ENCODE results near the gene RPLP2.
A peak's percentile ranks its signal among the peaks of the same experiment; 100 is the strongest.

The RPLP2 gene

DNA sequence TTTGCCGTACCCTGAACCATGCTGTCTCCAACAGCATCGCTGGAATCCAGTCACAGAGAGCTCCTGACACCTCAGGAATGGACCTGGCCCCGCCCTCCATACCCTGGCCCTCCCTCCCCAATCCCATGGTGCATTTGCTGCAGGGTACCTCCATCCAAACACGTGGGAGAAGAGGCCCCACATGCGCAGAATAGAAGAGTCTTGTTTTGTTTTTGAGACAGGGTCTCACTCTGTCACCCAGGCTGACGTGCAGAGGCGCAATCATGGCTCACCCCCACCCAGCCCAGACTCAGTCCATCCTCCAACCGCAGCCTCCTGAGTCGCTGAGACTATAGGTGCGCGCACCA is 6.6 kb downstream of the RPLP2 start:
- H3K27ac ChIP-seq (ENCODE audit: low read depth, low read length) = no peak overlapping the region
- no peaks in the 10 kb centered on the region for H3K9me2 ChIP-seq (replicated peaks; ENCODE audit: control insufficient read depth, low read length)
- peaks cover 45% of the 10 kb centered on the region for H3F3A ChIP-seq (ENCODE audit: control insufficient read depth, insufficient read depth)
- H3K4me2 ChIP-seq (ENCODE audit: low read length) = no peak overlapping the region
- H3K4me3 ChIP-seq (ENCODE audit: low read length) = no peak overlapping the region
- H3K36me3 ChIP-seq (ENCODE audit: control insufficient read depth, low read length) = peaks cover 37% of the 10 kb centered on the region
- H3K4me1 ChIP-seq (ENCODE audit: control insufficient read depth, low read length) = peaks cover 38% of the 10 kb centered on the region
- H4K20me1 ChIP-seq (ENCODE audit: control insufficient read depth, insufficient read depth, low read depth, low read length) = peaks cover 17% of the 10 kb centered on the region
- H3K9me3 ChIP-seq (ENCODE audit: control insufficient read depth, insufficient read depth, low read length) = no peaks in the 10 kb centered on the region
- no peaks in the 10 kb centered on the region for H3K27me3 ChIP-seq (ENCODE audit: control insufficient read depth, low read length)
- TF ChIP-seq, protein P1, sequence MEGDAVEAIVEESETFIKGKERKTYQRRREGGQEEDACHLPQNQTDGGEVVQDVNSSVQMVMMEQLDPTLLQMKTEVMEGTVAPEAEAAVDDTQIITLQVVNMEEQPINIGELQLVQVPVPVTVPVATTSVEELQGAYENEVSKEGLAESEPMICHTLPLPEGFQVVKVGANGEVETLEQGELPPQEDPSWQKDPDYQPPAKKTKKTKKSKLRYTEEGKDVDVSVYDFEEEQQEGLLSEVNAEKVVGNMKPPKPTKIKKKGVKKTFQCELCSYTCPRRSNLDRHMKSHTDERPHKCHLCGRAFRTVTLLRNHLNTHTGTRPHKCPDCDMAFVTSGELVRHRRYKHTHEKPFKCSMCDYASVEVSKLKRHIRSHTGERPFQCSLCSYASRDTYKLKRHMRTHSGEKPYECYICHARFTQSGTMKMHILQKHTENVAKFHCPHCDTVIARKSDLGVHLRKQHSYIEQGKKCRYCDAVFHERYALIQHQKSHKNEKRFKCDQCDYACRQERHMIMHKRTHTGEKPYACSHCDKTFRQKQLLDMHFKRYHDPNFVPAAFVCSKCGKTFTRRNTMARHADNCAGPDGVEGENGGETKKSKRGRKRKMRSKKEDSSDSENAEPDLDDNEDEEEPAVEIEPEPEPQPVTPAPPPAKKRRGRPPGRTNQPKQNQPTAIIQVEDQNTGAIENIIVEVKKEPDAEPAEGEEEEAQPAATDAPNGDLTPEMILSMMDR (IDR thresholded peaks at IDR 0.05; ENCODE audit: low read depth, low read length, poor library complexity, severe bottlenecking) = no peak
- no peak for TF ChIP-seq EZH2phosphoT487 (IDR thresholded peaks at IDR 0.05; ENCODE audit: borderline replicate concordance, low read length)
- peaks cover 23% of the 10 kb centered on the region for H3K79me2 ChIP-seq (ENCODE audit: control insufficient read depth, low read length)

DNA sequence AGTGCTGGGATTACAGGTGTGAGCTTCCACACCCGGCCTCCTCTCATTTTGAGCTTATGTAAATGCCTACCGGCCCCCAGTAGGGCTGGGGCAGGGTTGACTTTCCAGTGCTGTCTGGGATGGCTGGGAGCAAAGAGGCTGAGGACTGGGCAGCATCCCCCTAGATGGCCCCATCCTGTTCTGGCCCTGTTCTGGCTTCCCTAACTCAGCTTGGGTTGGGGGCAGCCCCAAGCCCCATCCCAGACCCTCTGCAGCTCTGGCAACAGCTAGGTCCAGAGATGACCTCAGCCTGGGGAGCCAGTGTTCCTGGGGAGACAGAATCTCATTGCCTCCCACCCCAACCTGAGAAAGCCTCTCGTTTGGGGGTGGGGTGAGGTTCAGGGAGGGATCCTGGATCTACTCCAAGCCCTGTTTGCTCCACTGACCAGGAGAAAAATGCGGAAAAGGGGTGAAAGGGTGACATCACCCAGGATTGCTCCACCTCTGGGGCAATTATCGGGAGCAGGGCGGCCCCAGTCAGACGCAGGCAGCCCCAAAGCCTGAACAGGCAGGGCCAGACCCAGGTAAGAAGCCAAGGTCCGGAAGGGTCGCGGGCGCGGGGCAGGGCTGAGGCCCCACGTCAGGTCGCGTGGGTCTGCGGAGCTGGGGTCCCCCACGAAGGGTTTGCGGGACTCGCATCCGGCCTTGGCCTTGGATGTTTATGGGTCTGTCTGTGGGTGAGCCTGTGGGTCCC is 8.8 kb downstream of the RPLP2 start, which contains the start of gene PNPLA2:
PNPLA2 (plus strand) TSS at position 519 of the 733 bp plus-strand sequence. CDS start 805 bp downstream, outside the sequence.
- Histone ChIP-seq H3K27ac (ENCODE audit: low read depth, low read length) (peak within 1 kb of the TSS; percentile 44), H3K4me1 (ENCODE audit: control insufficient read depth, low read length) (peaks cover 20% of the 10 kb centered on the region), H3K4me3 (ENCODE audit: low read length) (peak within 1 kb of the TSS; percentile 73), H3K9me2 (replicated peaks; ENCODE audit: control insufficient read depth, low read length) (no peaks in the 10 kb centered on the region), H3K79me2 (ENCODE audit: control insufficient read depth, low read length) (peaks cover 16% of the 10 kb centered on the region), H3K4me2 (ENCODE audit: low read length) (peak within 1 kb of the TSS; percentile 83), H3K9me3 (ENCODE audit: control insufficient read depth, insufficient read depth, low read length) (no peaks in the 10 kb centered on the region), H3K36me3 (ENCODE audit: control insufficient read depth, low read length) (peaks cover 18% of the 10 kb centered on the region), H3K27me3 (ENCODE audit: control insufficient read depth, low read length) (no peaks in the 10 kb centered on the region), H3F3A (ENCODE audit: control insufficient read depth, insufficient read depth) (peaks cover 26% of the 10 kb centered on the region), H4K20me1 (ENCODE audit: control insufficient read depth, insufficient read depth, low read depth, low read length) (peaks cover 11% of the 10 kb centered on the region)
- TF ChIP-seq EZH2phosphoT487 (IDR thresholded peaks at IDR 0.05; ENCODE audit: borderline replicate concordance, low read length) = no peak
- TF ChIP-seq, protein P1 (IDR thresholded peaks at IDR 0.05; ENCODE audit: low read depth, low read length, poor library complexity, severe bottlenecking) = no peak

DNA sequence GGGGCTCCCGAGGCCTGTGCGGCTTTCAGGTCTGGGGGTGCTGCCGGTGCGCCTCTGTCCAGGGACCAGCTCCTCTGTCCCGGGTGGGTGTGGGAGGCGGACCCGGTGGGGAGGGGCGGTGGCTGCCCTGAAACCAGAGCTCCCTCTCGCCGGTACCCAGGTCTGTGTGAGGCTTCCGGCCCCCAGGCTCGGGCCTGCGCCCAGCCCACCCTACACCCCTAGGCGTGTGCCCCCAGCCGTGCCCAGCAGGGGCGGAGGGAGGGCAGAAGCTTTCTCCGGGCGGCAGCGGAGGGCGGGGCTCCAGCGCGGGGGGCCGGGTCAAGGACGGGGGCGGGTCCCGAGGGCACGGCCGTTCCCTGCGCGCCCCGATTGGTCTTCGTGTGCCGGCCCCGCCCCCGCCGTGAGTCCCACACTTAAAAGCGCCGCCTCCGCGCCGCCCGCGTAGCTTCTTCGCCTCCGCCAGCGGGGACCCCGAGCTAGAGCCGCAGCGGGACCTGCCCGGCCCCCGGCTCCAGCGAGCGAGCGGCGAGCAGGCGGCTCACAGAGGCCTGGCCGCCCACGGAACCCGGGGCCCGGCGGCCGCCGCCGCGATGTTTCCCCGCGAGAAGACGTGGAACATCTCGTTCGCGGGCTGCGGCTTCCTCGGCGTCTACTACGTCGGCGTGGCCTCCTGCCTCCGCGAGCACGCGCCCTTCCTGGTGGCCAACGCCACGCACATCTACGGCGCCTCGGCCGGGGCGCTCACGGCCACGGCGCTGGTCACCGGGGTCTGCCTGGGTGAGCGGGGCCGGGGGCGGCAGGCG is 9.6 kb downstream of the RPLP2 start:
- Histone ChIP-seq H3K4me2 (ENCODE audit: low read length) (peak overlapping the region; percentile 83), H3K79me2 (ENCODE audit: control insufficient read depth, low read length) (peaks cover 16% of the 10 kb centered on the region), H3K27me3 (ENCODE audit: control insufficient read depth, low read length) (no peaks in the 10 kb centered on the region), H3K27ac (ENCODE audit: low read depth, low read length) (peak overlapping the region; percentile 44), H3K4me3 (ENCODE audit: low read length) (peak overlapping the region; percentile 73), H3K36me3 (ENCODE audit: control insufficient read depth, low read length) (peaks cover 17% of the 10 kb centered on the region; the same call in 1 of the 2 replicates), H3F3A (ENCODE audit: control insufficient read depth, insufficient read depth) (peaks cover 20% of the 10 kb centered on the region), H3K4me1 (ENCODE audit: control insufficient read depth, low read length) (peaks cover 17% of the 10 kb centered on the region), H3K9me2 (replicated peaks; ENCODE audit: control insufficient read depth, low read length) (no peaks in the 10 kb centered on the region), H4K20me1 (ENCODE audit: control insufficient read depth, insufficient read depth, low read depth, low read length) (peaks cover 11% of the 10 kb centered on the region), H3K9me3 (ENCODE audit: control insufficient read depth, insufficient read depth, low read length) (no peaks in the 10 kb centered on the region)
- TF ChIP-seq, protein P1 (IDR thresholded peaks at IDR 0.05; ENCODE audit: low read depth, low read length, poor library complexity, severe bottlenecking) = no peak

Data from DOHH2 (cell line).